HUES48 (cell line): Measurements from ENCODE around the gene SMPD4.
"Not testable (repeated sequence)": the region's sequence is repeated elsewhere in the genome, so short reads cannot be mapped to it uniquely, and the experiment has no call there.

Experiments
- H3K27ac ChIP-seq: one replicate; pipeline ENCODE4 v1.7.0; 2013; ENCODE audit warnings: low read depth, low read length, inconsistent platforms
- H3K27me3 ChIP-seq: 2 replicates; pipeline ENCODE4 v1.6.1; 2013; ENCODE audit warnings: mild to moderate bottlenecking, low read length; ENCODE audit not compliant: control insufficient read depth, insufficient read depth
- H3K36me3 ChIP-seq: 2 replicates; pipeline ENCODE4 v1.6.1; 2013; ENCODE audit warnings: low read length; ENCODE audit not compliant: control insufficient read depth, insufficient read depth
- H3K4me1 ChIP-seq: 2 replicates; pipeline ENCODE4 v1.6.1; 2013; ENCODE audit warnings: mild to moderate bottlenecking, low read length; ENCODE audit not compliant: control insufficient read depth, insufficient read depth
- H3K4me3 ChIP-seq: 2 replicates; pipeline ENCODE4 v1.5.1; 2013; ENCODE audit warnings: mild to moderate bottlenecking, low read depth, low read length
- H3K9ac ChIP-seq: 2 replicates; pipeline ENCODE4 v1.6.1; 2013; ENCODE audit warnings: mild to moderate bottlenecking, low read depth, low read length, moderate library complexity
- H3K9me3 ChIP-seq: 2 replicates; pipeline ENCODE4 v1.6.1; 2013; ENCODE audit warnings: low read length; ENCODE audit not compliant: control insufficient read depth, insufficient read depth

SMPD4 gene

DNA sequence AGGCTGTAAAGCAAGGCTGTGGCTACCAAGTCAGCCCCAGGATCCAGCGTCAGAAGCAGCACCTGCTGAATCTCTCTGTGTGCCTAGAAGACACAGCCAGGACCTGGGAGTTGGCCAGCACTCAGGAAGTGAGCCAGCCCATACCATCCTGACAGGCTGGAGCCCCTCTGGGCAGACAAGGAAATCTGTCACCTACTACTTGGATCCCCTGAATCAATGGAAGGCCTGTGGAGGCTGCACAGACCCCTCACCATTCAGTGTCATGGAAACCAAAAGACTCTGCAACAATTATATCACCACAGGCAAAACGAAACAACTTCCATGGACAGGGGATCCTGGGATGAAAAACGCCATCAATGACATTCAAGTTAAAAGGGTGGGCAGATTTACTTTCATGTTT is 14.8 kb downstream of the SMPD4 start:
- H3K9ac ChIP-seq, H3K9me3 ChIP-seq, H3K27me3 ChIP-seq, H3K27ac ChIP-seq, H3K4me3 ChIP-seq, H3K4me1 ChIP-seq: not testable (repeated sequence)
- H3K36me3 ChIP-seq: peaks cover 80% of the 10 kb centered on the region

DNA sequence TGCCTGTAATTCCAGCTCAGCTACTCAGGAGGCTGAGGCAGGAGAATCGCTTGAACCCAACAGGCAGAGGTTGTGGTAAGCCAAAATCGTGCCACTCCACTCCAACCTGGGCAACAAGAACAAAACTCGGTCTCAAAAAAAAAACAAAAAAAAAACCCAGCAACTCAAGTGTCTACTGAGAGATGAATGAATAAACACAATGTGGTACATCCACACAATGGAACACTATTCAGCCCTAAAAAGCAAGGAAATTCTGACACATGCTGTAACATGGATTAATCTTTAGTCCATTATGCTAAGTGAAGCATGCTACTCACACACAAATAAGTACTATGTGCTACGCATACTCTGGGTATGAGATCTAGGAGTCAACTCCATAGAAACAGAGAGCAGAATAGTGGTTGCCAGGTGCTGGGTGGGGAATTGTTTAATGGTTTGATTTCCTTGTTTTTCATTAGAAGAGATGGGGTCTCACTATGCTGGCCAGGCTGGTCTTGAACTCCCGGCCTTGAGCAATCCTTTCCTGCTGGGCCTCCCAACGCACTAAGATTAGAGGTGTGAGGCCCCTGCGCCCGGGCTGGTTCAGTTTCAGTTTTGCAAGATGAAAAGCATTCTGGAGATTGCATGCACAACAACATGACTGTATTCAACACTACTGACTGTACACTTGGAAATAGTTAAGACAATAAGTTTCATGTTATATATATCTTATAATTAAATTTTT is 15.9 kb downstream of the SMPD4 start:
- Histone ChIP-seq H3K27ac (no peak overlapping the region), H3K9me3 (no peaks in the 10 kb centered on the region), H3K4me3 (no peak overlapping the region), H3K36me3 (peaks cover 69% of the 10 kb centered on the region), H3K27me3 (no peaks in the 10 kb centered on the region), H3K9ac (no peak overlapping the region), H3K4me1 (no peaks in the 10 kb centered on the region)

DNA sequence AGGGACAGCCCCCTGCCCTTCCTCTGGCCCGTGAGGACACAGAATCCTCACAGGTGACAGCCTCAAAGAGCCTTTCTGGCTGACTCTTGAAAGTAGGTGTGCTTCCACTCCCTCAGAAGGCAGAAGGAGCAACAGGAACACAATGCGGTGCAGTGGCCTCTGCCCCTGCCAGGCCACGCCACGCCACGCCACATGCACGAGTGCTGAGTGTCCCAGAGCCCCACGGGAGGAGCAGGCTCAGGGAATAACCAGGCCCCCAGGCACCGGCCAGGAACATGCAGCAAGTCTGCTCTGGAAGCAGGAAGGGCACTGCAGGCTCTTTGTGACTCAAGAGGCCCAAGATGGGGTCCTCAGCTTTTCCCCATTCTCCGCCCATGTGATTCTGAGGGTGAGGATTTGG is 18.4 kb downstream of the SMPD4 start:
- Histone ChIP-seq H3K36me3 (peaks cover 66% of the 10 kb centered on the region), H3K4me1 (no peaks in the 10 kb centered on the region), H3K9ac (no peak overlapping the region), H3K9me3 (no peaks in the 10 kb centered on the region), H3K27me3 (no peaks in the 10 kb centered on the region), H3K27ac (no peak overlapping the region), H3K4me3 (no peak overlapping the region)

DNA sequence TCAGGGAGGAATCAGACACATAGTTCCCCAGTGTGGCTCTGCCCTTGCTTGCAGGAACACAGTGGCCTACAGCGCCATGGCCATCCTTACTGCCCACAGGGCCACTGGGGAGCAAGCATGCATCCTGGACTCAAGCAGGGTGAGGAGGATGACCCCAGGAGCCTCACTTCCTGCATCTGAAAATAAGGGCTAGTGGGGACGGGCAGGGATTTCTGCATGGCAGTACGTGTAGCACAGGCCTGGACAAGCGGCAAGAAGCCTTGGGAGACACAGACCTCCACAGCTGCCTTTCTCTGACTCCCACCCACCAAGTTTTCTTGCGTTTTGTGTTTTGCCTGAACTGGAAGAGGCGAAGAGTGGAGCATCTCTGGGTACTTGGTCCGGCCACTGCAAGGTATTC is 18.9 kb downstream of the SMPD4 start:
- H3K27me3 ChIP-seq, H3K9ac ChIP-seq, H3K9me3 ChIP-seq, H3K4me1 ChIP-seq, H3K4me3 ChIP-seq, H3K27ac ChIP-seq: not testable (repeated sequence)
- peaks cover 61% of the 10 kb centered on the region for H3K36me3 ChIP-seq

DNA sequence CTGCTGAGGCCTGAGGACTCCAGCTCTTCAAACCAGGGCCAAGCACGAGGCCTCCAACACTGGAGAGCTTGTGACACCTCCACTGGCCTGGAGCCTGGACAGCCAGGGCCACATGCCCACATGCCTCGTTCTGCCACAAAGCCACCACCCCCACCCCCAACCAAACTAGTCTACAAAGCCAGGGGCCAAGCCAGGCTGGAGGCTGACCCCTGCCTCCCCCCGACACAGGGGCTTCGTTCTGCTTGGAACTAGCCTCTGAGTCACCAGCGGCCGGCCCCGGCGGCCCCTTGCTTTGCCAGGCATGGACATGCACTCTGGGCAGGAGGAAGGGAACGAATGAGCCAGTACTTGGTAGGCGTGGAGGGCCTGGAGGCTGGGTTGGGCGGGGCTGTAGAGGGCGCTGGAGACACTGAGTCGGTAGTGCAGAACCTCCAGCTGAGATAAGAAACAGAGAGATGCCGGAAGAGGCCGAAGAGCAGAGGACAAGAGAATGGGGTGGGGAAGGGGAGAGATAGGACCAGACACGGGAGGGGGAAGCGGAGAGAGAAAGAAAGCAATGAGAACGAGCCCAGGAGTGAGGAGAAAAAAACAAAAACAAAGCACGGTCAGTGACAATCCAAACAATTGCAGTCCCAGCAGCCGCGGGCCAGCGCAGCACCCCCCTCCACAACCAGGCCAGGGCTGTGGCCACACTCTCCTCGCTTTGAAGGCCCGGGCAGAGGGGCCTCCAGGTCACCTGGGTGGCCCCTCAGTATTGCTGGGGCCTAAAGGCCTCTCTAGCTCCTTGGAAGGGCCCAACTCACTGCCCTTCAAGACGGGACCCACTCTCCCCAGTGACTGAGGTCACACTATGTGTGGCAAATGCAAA is 20.3 kb downstream of the SMPD4 start:
- not testable (repeated sequence) for H3K9ac ChIP-seq, H3K9me3 ChIP-seq, H3K4me3 ChIP-seq, H3K4me1 ChIP-seq, H3K27me3 ChIP-seq, H3K27ac ChIP-seq
- H3K36me3 ChIP-seq: peaks cover 49% of the 10 kb centered on the region

DNA sequence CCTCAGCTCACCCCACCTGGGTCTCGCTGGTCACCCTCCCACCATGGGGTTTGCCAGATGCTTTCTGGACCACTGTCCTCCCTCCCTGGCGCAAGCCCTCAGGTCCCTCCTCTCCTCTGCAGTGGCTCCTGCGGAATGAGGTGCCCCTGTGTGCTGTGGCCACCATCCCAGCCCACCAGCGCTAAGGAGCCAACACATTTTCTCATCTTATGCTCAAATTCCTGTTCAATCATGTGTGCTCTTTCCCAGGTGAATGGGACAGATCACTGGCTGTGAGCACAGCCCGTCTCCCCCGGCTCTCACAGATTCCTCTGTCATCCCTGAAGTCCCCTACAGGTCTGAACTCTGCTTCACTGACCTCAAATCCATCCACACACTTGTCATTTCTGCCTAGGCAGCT is 21.3 kb downstream of the SMPD4 start:
- H3K27ac ChIP-seq: no peak overlapping the region
- no peak overlapping the region for H3K4me3 ChIP-seq
- H3K4me1 ChIP-seq: no peaks in the 10 kb centered on the region
- H3K9ac ChIP-seq: no peak overlapping the region
- H3K9me3 ChIP-seq: no peaks in the 10 kb centered on the region
- H3K36me3 ChIP-seq: peaks cover 43% of the 10 kb centered on the region
- H3K27me3 ChIP-seq: no peaks in the 10 kb centered on the region

DNA sequence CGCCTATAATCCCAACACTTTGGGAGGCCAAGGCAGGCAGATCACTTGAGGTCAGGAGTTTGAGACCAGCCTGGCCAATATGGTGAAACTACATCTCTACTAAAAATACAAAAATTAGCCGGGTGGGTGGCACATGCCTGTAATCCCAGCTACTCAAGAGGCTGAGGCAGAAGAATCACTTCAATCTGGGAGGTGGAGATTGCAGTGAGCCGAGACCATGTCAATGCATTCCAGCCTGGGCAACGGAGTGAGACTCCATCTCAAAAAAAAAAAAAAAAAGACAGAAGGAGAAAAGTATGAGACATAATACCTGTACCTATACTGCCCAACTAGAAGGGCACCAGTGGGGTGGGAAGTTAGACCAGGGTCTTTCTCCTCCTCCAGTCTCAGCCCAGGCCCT is 22.0 kb downstream of the SMPD4 start:
- not testable (repeated sequence) for H3K27me3 ChIP-seq, H3K27ac ChIP-seq, H3K4me1 ChIP-seq, H3K9ac ChIP-seq, H3K4me3 ChIP-seq, H3K9me3 ChIP-seq
- peaks cover 40% of the 10 kb centered on the region for H3K36me3 ChIP-seq

DNA sequence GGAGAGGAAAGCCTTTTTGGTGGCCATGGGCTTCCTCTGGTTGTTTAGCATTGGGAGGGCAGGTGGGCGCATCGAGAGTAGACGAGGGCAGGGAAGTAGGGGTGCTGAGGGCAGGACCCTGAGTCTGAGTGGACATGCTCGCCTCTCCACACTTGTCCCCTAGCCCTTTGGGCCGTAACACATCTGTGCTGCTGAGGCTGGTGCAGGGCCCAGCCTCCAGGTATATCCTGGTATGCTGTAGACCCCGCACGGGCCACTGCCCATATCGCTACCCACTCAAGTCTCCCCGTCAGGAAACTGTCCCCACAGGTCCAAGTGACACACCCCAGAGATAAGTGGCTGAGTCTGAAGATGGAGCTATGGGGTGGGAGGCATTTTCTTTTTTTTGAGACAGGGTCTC is 22.8 kb downstream of the SMPD4 start:
- Histone ChIP-seq H3K36me3 (peaks cover 38% of the 10 kb centered on the region), H3K27me3 (no peaks in the 10 kb centered on the region), H3K27ac (no peak overlapping the region), H3K4me3 (no peak overlapping the region), H3K9ac (no peak overlapping the region), H3K4me1 (no peaks in the 10 kb centered on the region), H3K9me3 (no peaks in the 10 kb centered on the region)

DNA sequence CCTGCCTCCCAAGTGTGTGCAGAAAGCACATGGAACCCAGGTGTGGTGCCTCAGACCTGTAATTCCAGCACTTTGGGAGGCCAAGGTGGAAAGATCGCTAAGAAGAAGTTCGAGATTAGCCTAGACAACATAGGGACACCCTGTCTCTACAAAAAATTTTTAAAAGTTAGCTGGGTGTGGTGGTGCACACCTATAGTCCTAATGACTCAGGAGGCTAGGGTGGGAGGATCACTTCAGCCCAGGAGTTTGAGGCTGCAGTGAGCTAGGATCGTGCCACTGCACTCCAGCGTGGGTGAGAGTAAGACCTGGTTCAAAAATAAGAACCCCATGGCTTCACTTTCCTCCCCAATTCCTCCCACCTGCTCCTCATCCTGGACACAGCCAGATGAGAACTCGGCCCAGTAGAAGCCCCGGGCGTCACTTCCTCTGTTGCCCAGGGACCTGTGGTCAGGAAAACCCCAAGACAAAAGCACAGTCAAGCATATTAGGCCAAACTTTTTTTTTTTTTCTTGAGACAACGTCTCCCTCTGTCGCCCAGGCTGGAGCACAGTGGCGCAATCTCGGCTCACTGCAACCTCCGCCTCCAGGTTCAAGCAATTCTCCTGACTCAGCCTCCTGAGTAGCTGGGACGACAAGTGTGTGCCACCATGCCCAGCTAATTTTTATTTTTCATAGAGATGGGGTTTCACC is 23.4 kb downstream of the SMPD4 start:
- H3K36me3 ChIP-seq: peaks cover 38% of the 10 kb centered on the region
- H3K9me3 ChIP-seq, H3K27me3 ChIP-seq, H3K9ac ChIP-seq, H3K4me1 ChIP-seq, H3K4me3 ChIP-seq, H3K27ac ChIP-seq: not testable (repeated sequence)

DNA sequence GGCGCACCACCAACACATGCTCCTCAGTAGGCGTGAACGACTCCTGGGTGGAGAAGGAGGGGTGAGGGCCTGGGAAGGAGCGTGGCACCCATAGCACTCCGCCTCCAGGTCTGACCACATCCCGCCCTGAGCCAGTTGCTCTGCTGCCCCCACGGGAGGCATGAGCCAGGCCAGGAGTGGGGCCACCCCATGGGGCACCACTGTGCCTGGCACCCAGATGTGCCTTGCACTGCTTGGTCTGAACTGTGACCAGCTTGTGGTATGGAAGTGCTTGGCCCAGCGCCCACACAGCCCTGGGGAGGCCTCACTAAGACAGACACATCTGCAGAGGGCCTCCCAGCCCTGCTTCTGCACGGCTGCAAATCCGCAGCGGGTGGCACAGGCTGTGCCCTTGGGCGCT is 24.0 kb downstream of the SMPD4 start:
- not testable (repeated sequence) for H3K9me3 ChIP-seq, H3K9ac ChIP-seq, H3K27ac ChIP-seq, H3K4me1 ChIP-seq, H3K27me3 ChIP-seq, H3K4me3 ChIP-seq
- H3K36me3 ChIP-seq: peaks cover 38% of the 10 kb centered on the region

DNA sequence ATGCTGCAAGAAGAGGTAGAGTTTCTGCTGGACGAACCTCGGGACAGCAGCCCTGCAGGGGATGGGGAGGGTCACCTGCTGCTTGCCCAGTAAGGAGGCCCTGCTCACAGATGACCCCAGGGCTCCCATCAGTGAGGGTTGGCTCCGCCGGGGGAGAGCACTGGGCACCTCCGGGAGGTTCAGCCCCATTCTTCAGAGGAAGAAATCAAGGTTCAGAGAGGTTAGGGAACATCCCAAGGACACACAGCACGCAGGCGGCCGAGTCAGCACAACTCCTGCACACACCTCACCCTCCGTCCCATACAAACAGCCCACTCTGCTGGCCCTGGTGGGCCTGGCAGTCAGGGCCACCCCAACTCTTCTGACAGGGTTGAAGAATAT is 24.8 kb downstream of the SMPD4 start:
- peaks cover 44% of the 10 kb centered on the region for H3K36me3 ChIP-seq
- no peaks in the 10 kb centered on the region for H3K9me3 ChIP-seq
- H3K4me1 ChIP-seq: no peaks in the 10 kb centered on the region
- no peak overlapping the region for H3K4me3 ChIP-seq
- H3K27me3 ChIP-seq: no peaks in the 10 kb centered on the region
- H3K27ac ChIP-seq: no peak overlapping the region
- no peak overlapping the region for H3K9ac ChIP-seq
